HG02870 (cell line): ENCODE results near the gene TEX44.

Experiments used
- ATAC-seq: cut with Tn5 transposase; IDR thresholded peaks from one replicate; pipeline ENCODE4 v1.9.1; 2021; ENCODE audit warnings: mild to moderate bottlenecking, moderate library complexity; ENCODE audit not compliant: unreplicated experiment

Gene TEX44

GRCh38 chr2:231604685-231605606 is 12.3 kb downstream of the TEX44 start:
- ATAC-seq, result peak; percentile 89

DNA sequence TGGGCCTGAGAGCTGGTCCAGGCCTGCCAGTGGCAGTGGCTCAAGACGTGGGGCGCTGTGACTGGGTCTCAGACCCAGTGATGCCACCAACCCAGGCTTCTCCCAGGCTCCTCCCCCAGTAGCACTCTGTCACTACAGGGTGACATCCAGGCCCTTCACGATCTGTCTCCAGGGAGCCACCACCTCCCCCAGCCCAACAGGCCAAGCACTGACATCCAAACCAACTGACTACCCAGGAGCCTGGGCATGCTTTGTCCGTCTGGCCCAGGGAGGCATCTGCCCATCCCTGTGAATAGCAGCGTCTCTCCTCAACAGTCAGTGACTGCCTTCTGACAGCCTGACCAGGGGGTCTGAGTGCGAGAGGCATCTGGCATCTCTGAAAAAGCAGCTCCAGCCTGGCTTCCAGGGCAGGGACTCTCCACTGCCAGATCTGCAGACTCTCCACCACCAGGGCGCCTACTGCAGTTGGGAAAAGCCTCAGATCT is 13.0 kb downstream of the TEX44 start:
- no peak for ATAC-seq

GRCh38 chr2:231606941-231607340 is 14.3 kb downstream of the TEX44 start:
- ATAC-seq, result no peak

GRCh38 chr2:231611273-231612108 is 18.8 kb downstream of the TEX44 start:
- no peak for ATAC-seq

GRCh38 chr2:231612109-231612455 is 19.4 kb downstream of the TEX44 start:
- ATAC-seq, result no peak

GRCh38 chr2:231612456-231613330 is 20.0 kb downstream of the TEX44 start:
- ATAC-seq, result peak; percentile 39

- no peak for ATAC-seq
Observed at GRCh38 chr2:231613331-231613662, 20.6 kb downstream of the TEX44 start.

GRCh38 chr2:231613663-231614558 is 21.2 kb downstream of the TEX44 start:
- ATAC-seq, result peak; percentile 68

GRCh38 chr2:231614559-231615057 is 21.9 kb downstream of the TEX44 start:
- ATAC-seq, result no peak

GRCh38 chr2:231615058-231615671 is 22.5 kb downstream of the TEX44 start:
- no peak for ATAC-seq

- ATAC-seq, result no peak
Observed at GRCh38 chr2:231616296-231616695, 23.6 kb downstream of the TEX44 start.

GRCh38 chr2:231617059-231617926 is 24.6 kb downstream of the TEX44 start:
- no peak for ATAC-seq

- ATAC-seq, result no peak
Observed at GRCh38 chr2:231621051-231621879, 28.6 kb downstream of the TEX44 start.

GRCh38 chr2:231622963-231623362 is 30.3 kb downstream of the TEX44 start:
- no peak for ATAC-seq

DNA sequence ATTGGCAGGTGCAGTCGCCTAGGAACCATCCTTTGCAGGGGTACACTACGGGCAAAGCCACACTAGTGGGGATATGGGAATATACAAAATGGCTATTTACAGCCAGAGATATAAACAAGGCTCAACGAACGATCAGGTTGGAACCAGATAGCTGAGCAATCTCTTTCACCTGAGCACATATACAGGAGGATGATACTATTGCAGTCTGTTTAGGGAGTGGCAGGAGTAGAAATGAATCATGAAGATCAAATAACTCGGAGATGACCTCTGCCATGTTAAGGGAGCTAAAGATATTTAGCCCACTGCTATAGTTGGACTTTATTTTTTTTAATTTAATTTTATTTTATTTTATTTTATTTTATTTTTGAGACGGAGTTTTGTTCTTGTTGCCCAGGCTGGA is 33.8 kb downstream of the TEX44 start:
- no peak for ATAC-seq

- ATAC-seq, result no peak
Observed at GRCh38 chr2:231627384-231628120, 34.9 kb downstream of the TEX44 start.
